GM18907 (cell line): ENCODE results near the gene NATD1.

Experiments
- ATAC-seq: cut with Tn5 transposase; IDR thresholded peaks from one replicate; pipeline ENCODE4 v1.9.1; 2021; ENCODE audit warnings: mild to moderate bottlenecking, moderate library complexity; ENCODE audit not compliant: unreplicated experiment

Gene NATD1

GRCh38 chr17:21289902-21290571, 36.8 kb upstream of the NATD1 start:
- no peak for ATAC-seq

GRCh38 chr17:21289175-21289901, 36.1 kb upstream of the NATD1 start:
- ATAC-seq, result no peak

- ATAC-seq, result peak; percentile 25
Measured at GRCh38 chr17:21288571-21289017, 35.4 kb upstream of the NATD1 start.

DNA sequence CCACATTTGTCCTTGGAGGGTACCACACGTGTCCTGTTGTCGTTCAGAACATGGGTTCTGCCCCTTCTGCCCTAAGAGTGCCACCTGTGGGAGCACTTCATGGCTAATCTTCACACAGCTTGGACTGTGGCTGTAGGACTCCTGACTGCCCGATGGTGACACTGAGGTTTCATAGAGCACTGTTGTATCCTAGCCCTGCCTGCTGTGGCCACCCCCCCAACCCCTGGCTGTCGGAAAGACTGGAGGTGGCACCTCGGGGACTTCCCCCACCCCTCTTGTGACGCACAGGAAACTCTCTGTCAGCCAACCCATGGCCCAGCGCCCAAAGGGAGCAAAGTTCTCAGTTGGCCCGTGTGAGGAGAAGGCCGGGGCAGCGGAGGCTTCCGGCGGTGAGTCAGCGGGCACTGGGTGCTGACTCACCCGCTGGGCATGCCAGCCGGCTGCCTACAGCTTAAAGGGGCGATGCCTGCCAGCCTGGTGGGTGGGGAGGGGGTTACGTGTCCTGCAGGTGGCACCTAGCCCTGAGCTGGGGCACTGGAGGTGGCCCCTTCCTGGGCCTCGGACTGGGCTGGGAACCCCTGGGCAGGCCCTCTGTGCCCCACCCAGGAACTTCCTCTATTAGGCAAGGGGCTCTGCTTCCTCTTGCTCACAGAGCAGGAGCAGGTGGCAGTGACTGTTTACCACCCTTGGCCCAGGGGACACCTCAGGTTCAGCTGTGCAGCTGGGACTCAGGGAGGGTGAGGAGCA, 34.7 kb upstream of the NATD1 start:
- peak; percentile 55 for ATAC-seq

DNA sequence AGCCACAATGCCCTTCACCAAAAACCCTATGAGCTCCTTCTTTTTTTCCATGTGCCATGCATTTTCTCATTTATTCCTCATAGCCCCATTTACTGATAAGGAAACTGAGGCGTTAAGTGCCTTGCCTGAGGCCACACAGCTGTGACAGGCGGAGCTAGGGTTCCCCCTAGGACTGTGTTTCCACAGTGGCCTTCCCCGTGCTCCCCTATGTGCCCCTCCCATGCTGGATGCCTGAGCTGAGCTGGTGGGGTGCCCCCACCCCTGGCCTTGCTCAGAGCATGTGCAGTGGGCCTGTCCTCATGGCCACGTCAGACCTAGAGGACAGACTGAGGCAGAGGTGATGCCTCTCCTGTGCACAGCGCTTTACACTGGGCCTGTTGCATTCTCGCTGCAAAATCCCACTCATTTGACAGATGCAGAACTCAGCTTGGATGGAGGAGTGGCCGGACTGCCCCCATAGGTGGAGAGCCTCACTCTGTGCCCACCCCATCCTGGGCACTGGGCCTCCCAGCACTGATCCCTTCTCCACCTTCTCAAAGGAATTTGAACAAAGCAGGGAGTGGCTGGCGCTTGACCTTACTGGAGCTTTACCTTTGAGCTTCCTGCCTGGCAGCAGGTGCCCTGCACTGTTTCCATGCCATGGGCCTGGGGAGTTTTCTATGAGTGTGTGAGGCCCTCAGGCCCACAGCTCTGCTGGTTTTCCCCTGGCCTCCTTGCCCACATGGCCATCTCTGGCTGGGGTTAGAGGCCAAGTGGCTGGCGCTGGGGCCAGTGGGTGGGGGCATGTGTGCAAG, 33.9 kb upstream of the NATD1 start:
- ATAC-seq, result peak; percentile 1

GRCh38 chr17:21286066-21286770, 33.0 kb upstream of the NATD1 start:
- no peak for ATAC-seq

DNA sequence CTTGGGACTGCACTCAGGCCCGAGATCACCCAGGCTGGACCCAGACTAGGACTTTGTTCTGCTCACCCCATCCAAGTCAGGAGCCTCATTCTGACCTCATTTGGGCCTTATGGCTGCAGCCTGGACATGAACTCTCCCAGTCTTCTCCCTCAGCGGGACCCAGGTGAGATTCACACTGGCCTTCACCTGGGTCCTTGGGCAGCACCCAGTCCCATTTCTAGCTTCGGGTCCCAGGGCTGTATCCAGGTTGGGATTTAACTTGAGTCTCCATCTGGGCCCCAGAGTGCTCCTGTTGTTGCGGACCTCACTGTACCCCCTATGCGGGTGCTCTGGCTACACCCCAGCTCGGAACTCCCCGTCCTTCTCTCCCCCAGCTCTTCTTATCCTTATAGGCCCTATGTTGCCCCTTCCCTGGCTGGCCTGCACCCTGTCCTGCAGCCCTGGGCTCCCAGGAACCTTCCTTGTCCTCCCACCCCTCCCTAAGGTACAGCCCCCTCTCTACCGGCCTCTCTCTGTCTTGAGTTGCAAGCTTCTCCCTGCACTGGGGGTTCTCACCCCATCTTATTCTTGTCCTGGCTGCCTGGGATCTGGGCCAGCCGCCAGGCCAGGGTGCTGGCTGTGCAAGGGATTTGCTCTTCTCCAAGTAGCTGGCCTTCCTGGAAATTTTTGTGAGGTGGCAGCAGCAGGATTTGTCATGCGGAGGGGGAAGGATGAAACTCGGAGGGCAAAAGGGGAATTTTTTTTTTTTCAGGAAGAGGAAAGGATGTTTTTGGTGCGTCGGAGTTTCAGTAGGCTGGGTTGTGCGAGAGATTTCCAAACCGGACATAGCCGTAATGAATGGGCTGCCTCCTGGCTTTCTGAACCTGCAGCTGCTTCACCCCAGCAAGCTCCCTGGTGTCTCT, 32.2 kb upstream of the NATD1 start:
- no peak for ATAC-seq

- ATAC-seq, result peak; percentile 73
Measured at GRCh38 chr17:21284319-21285163, 31.3 kb upstream of the NATD1 start, which contains the start of gene MAP2K3. TSS of gene MAP2K3 (plus strand) at chr17:21284711. CDS start at chr17:21284921, 210 bp downstream.

DNA sequence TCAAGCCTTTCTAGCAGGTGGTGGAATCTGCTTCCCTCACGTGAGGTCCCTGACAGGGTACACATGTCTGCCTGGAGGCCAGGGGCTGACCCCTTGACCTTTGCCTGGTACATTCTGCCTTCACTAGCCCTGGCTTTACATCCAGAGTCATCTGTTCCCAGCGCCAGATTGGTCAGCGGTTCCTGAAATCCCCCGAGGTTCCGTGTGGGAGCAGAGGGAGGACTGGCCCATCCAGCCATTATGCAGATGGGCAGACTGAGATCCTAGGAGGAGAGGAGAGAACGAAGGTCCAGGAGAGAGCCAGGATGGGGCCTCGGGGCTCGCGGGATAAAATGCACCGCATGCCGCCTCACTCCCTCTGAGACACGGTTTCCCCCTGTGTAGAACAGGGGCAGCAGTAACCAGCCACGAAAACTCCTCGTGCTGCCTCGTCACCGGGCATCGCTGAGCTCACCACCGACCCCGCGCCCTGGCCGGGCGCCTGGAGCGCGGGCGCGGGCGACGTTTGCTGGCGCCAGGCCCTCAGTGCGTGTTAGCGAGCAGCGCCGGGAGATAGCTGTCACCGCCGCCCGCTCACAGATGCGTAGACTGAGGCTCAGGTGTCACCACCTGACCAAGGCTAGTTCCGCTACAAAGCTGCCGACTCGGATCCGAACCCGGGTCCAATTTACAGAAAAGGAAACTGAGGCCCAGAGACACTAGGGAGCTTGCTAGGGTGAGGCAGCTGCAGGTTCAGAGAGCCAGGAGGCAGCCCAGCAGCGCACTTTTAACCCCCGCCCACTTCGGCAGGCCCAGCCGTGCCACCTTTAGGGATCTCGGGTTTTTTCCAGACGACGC, 30.5 kb upstream of the NATD1 start:
- ATAC-seq, result peak; percentile 8

DNA sequence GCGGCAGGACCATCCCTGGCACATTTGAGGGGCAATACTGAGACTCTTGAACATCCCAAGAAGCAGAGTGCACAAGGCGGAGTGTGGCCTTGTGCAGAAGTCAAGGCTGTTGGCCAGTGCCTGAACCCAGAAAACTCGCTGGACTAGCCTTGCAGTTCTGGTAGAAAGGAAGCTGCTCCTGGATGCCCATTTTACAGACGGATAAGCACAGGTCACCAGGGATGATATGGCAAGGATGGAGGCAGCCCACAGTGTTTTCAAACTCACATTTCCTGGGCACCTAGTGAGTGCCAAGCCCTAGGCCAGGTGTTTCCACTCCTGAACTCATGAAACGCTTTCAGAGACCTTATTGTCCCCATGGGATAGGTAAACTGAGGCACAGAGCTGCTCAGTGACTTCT, 29.6 kb upstream of the NATD1 start:
- no peak for ATAC-seq

GRCh38 chr17:21282231-21282630, 29.0 kb upstream of the NATD1 start:
- ATAC-seq, result no peak

GRCh38 chr17:21280081-21280518, 26.9 kb upstream of the NATD1 start:
- peak; percentile 34 for ATAC-seq

DNA sequence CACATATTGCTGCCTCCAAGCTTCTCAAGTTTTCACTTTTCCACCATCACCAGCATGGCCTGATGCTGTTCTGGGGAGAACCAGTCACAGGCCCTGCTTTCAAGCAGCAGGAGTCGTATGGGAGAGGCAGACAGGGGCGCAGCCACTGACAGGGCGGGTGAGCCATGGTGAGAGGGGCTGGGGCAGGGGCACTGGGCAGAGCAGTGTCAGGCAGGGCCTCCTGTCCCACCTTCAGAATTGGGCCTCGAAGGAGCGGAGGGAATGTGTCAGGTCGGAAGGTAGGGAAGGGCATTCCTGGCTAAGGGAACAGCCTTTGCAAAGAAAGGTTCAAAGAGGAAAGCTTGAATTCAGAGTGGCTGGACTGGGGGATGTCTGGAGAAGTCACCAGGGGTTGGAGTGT, 26.4 kb upstream of the NATD1 start:
- ATAC-seq, result no peak

DNA sequence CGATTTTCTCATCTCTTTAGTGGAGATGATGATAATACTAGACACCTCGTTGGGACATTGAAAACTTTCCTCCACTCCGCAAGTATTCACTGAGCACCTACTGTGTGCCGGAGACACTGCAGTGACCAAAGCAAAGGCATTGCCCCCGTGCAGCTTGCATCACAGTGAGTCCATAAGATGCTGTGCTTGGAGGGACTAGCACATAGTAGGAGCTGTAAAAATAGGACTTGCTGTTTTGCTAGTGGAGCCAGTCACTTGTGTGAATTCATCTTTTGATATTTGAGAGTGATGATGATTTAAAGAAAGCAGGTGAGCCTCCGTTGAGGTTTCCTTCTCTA, 26.0 kb upstream of the NATD1 start:
- ATAC-seq, result no peak

DNA sequence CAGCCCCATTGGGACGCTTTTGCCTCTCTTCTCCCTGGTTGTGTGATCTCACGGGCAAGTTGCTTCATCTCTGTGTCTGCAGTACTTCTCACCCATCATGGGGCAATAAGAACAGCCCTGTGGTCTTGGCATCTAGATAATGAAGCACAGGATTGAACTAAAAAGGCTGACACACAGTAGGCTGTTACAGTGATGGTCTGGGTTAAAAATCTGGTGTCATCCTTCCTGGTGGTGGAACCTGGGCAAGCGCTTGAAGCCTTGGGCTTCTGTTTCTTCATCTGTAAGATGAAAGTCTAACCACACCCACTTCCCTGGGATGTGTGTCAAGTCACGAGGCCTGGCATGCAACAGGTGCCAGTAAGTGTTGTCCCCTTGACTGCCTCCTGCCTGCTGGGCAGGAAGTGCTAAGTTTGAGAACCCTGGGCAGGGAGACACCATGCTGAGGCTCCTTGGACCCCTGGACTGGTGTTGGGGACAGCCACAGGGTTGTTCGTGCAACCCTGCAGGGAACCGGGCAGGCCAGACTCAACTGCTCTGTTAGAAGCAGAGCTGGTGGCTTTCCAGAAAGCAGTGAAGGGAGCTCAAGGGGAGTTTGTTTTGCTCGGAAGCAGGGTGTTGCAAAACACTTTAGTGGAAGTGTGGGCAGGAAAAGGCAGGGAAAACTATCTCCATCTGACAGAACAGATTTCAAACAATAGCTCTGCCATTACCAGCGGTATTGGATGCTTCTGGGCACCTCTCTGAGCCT, 25.4 kb upstream of the NATD1 start:
- ATAC-seq, result no peak

DNA sequence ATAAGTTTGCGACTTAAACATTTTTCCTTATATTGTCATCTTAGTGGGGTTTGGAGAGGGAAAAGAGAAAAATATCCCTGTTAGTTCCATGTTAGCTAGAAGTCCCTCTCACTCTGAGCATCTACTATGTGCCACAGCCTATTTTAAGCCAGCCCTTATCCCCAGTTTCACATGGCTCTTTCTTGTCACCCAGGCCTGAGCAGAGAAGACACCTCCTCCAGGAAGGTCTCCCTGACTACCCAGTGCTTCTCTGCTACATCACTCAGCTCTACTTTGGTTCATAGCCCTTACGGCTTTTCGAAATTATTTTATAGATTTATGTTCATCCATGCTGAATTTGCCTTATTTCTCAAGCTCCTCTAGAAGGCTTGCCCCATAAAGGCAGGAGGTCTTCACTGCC, 24.1 kb upstream of the NATD1 start:
- no peak for ATAC-seq

DNA sequence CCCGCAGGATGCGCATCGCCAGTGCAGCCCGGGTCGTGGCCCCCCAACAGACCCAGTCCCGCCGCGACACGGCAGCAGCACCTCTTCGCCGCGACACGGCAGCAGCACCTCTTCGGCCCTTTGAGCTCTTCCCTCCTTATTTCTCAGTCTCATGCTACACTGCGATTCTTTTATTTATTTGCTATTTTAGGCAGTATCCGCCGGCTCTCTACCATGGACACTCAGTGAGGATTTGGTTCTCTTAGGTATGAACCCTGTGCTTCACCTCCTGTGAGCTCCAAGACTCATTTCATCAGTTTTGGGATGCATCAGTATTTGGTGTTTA, 23.0 kb upstream of the NATD1 start:
- no peak for ATAC-seq
